Measurements from ENCODE around the gene SUMO3. TPM values are rescaled to one million over a fixed set of nuclear protein-coding genes. Genes with fewer than 3 reads are reported as not detected.

Gene SUMO3
- total and polyA plus RNA-seq, 10 of the 15 experiments (the other 5 are each of a cell fraction or from before 2014, with no cell fraction given): 14.3 to 164 (median 89.9) TPM

GRCh38 chr21:44817914-44818639, at the start of gene SUMO3 (continued):
- TF ChIP-seq ZNF592 (IDR thresholded peaks at IDR 0.05) (peak; percentile 66; the same call in 1 of the 2 replicates), NFYB (IDR thresholded peaks at IDR 0.05; ENCODE audit: insufficient read depth, low read depth, low read length) (peak; percentile 74; the same call in 1 of the 2 replicates), POLR2AphosphoS2 (IDR thresholded peaks at IDR 0.05; ENCODE audit: low read depth, low read length) (peak; percentile 55; the same call in 1 of the 2 replicates), RELA (IDR thresholded peaks at IDR 0.05; ENCODE audit: borderline replicate concordance, partially characterized antibody) (peak; percentile 85), NR2F1 (conservative IDR thresholded peaks at IDR 0.05) (peak; percentile 87), ZNF687 (IDR thresholded peaks at IDR 0.05) (peak; percentile 80), DPF2 (IDR thresholded peaks at IDR 0.05) (peak; percentile 79), HCFC1 (IDR thresholded peaks at IDR 0.05; ENCODE audit: low read length) (peak; percentile 29; the same call in 1 of the 2 replicates), USF1 (IDR thresholded peaks at IDR 0.05; ENCODE audit: borderline replicate concordance, extremely low read length, insufficient read depth, low read depth, low read length) (peak; percentile 96), CREM (IDR thresholded peaks at IDR 0.05; ENCODE audit: low read depth) (peak; percentile 38; the same call in 1 of the 2 replicates), PAX5 (IDR thresholded peaks at IDR 0.05; ENCODE audit: borderline replicate concordance, low read depth, low read length) (0 out of 2 replicates have a peak, but pooled peaks have one; percentile 15), NRF1 (conservative IDR thresholded peaks at IDR 0.05; ENCODE audit: low read depth, low read length) (0 out of 2 replicates have a peak, but pooled peaks have one; percentile 17), IRF3 (IDR thresholded peaks at IDR 0.05) (0 out of 2 replicates have a peak, but pooled peaks have one; percentile 36), JUNB (IDR thresholded peaks at IDR 0.05) (no peak), RB1 (IDR thresholded peaks at IDR 0.05; ENCODE audit: borderline replicate concordance) (peak; percentile 87), SIN3A (IDR thresholded peaks at IDR 0.05; ENCODE audit: low read depth, low read length) (peak; percentile 4; the same call in 1 of the 2 replicates)
